Kidney (tissue), 14 donors: ENCODE results near the gene SORBS1. TPM values are rescaled to one million over a fixed set of nuclear protein-coding genes. Genes with fewer than 3 reads are reported as not detected.

Source experiments
- DNase-seq, 5 donors: peaks; one replicate each; pipeline ENCODE4 v3.0.0-alpha.2; 2013 to 2020
- FAIRE-seq: peaks from 2 replicates; lab custom pipeline; 2012; peaks lifted over from hg19 to GRCh38; lab: Jason Lieb, UNC
- H3K27ac ChIP-seq, 2 donors: one replicate each; pipeline ENCODE4 v1.7.0; 2013; ENCODE audit warnings: low read depth in 2 of 2, low read length in 2 of 2, inconsistent platforms in 1 of 2
- H3K27me3 ChIP-seq: one replicate; pipeline ENCODE4 v1.7.1; 2013; ENCODE audit warnings: low read length, inconsistent platforms; ENCODE audit not compliant: control insufficient read depth, insufficient read depth
- H3K36me3 ChIP-seq, 3 donors: one replicate each; pipeline versions ENCODE4 v1.7.0 to v1.7.1; 2013; ENCODE audit warnings: low read length in 3 of 3, control low read depth in 1 of 3, inconsistent platforms in 1 of 3; ENCODE audit not compliant: insufficient read depth in 3 of 3, control insufficient read depth in 2 of 3
- H3K4me1 ChIP-seq, 3 donors: one replicate each; pipeline versions ENCODE4 v1.7.0 to v1.7.1; 2013; ENCODE audit warnings: low read length in 3 of 3, inconsistent platforms in 1 of 3, low read depth in 1 of 3; ENCODE audit not compliant: control insufficient read depth in 2 of 3, insufficient read depth in 2 of 3
- H3K4me3 ChIP-seq, 3 donors: one replicate each; pipeline versions ENCODE4 v1.7.0 to v1.8.1; 2013; ENCODE audit warnings: low read length in 3 of 3, control low read depth in 1 of 3, inconsistent platforms in 1 of 3
- H3K9ac ChIP-seq, 3 donors: one replicate each; pipeline versions ENCODE4 v1.7.0 to v1.7.1; 2013; ENCODE audit warnings: low read length in 3 of 3, control low read depth in 1 of 3, inconsistent platforms in 1 of 3
- H3K9me3 ChIP-seq, 3 donors: one replicate each; pipeline versions ENCODE4 v1.7.0 to v1.7.1; 2013; ENCODE audit warnings: low read length in 3 of 3, control low read depth in 1 of 3, inconsistent platforms in 1 of 3; ENCODE audit not compliant: control insufficient read depth in 2 of 3, insufficient read depth in 1 of 3
- intact Hi-C: fragments of 100-400 bp; cut with DNase I; formaldehyde crosslinking; loops from one replicate; pipeline ENCODE4 v1.11.1; 2022
- polyA plus RNA-seq: library from polyadenylated mRNA; stranded (reverse); fragments of 350-450 nt; fragmentation: Illumina TruSeq; extraction: RNeasy Lipid Tissue Mini Kit (QIAGEN cat#74804); gene quantifications from one replicate; pipeline ENCODE4 v1.2.3, GENCODE V29; 2014; ENCODE audit warnings: low read depth, low replicate concordance; ENCODE audit not compliant: insufficient read depth
- total RNA-seq: library from RNA; stranded (reverse); fragmentation: NEBNext Ultra II Directional; extraction: Animal tissue kit (Norgen Biotek cat#: 25700); gene quantifications from one replicate; pipeline ENCODE4 v1.2.1, GENCODE V29; 2021
- TF ChIP-seq, protein P1 (sequence below): IDR thresholded peaks from 3 replicates; pipeline ENCODE4 v1.5.1; 2012; ENCODE audit warnings: mild to moderate bottlenecking, moderate library complexity, borderline replicate concordance; ENCODE audit not compliant: insufficient read depth; ENCODE audit errors: extremely low read depth
- donor health status: control.
- donor health status: control.
- donor health status: control.
- donor health status: control.
- donor health status: control.
- donor health status: DM: yes; HTN: yes; CAD: no.
- donor health status: Normal renal cell carcinoma (clear cell type).

SORBS1 gene
- total and polyA plus RNA-seq, 2 donors from 2014 or later, result 12.2 to 91.7 TPM

DNA sequence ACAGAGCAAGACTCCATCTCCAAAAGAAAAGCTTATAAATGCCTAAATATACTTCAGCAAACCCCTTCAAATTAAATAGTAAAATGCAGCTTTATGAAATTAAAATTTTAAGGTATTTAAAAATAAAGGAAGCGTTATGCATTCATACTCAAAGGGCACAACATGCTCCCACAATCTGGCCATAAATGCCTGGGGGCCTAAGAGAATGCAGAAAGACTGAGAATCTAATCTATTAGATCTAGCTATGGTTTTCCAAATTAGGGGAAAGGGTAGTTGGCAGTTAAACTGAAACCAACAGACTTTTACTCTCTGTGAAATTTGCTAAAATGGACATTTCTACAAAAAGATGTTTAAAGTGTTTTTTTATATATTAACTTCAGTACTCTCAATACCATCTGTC, 40.6 kb downstream of the SORBS1 start:
- TF ChIP-seq, protein P1, sequence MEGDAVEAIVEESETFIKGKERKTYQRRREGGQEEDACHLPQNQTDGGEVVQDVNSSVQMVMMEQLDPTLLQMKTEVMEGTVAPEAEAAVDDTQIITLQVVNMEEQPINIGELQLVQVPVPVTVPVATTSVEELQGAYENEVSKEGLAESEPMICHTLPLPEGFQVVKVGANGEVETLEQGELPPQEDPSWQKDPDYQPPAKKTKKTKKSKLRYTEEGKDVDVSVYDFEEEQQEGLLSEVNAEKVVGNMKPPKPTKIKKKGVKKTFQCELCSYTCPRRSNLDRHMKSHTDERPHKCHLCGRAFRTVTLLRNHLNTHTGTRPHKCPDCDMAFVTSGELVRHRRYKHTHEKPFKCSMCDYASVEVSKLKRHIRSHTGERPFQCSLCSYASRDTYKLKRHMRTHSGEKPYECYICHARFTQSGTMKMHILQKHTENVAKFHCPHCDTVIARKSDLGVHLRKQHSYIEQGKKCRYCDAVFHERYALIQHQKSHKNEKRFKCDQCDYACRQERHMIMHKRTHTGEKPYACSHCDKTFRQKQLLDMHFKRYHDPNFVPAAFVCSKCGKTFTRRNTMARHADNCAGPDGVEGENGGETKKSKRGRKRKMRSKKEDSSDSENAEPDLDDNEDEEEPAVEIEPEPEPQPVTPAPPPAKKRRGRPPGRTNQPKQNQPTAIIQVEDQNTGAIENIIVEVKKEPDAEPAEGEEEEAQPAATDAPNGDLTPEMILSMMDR, result no peak
- H3K4me1 ChIP-seq, result peaks cover 0 to 15% (median 12%) of the 10 kb centered on the region in 3 donors
- H3K27ac ChIP-seq, result no peak overlapping the region
- no peaks in the 10 kb centered on the region for H3K9me3 ChIP-seq
- no peak for DNase-seq
- intact Hi-C loops, result no loop called here
- FAIRE-seq, result no peak
- H3K9ac ChIP-seq, result no peak overlapping the region
- no peak overlapping the region for H3K4me3 ChIP-seq
- no peaks in the 10 kb centered on the region for H3K27me3 ChIP-seq
- no peaks in the 10 kb centered on the region for H3K36me3 ChIP-seq

DNA sequence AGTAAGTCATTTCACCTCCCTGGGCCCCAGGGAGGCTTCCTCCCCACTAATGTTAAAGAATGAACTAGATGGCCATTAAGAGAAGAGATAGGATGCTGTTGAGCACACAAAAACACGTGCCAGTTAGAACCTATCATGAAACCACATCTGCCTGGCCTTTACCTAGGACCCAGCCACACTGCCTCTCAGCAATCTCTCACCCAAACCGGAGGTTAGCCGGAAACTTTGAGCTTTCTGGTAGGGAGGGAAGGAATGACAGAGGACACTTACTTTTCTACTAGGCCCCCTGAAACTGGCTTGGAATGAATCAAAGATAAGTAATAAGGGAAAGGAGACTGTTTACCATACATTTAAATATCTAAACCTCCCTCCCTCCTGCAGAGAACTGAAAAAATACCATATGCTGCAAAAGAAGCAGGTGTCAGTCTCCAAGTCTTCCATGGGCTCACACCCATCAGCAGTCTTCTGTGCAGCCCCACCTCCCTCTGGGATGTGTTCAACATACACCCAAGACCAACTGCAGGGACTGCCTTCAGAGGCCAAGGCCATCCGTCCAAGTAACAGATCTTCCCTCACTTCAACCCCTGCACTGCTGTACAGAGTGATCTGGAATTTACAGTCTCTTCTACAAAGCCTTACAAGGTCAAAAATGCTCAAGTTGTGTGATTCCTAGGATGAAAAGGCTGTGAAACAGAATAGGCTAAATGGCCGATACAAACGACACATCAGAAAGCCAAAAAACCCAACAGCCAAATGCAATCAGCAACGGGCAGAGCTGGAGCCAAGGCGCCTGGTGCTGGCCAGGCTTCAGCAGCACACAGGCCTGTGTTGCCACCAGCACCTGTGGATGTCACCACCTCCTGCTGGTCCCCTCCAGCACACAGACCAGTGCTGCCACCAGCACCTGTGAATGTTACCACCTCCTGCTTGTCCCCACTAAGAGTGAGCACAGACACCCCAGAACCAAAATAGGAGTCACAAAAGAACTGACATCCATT, 42.4 kb downstream of the SORBS1 start:
- no peak overlapping the region for H3K4me3 ChIP-seq
- intact Hi-C loops, result no loop called here
- DNase-seq (no peak), FAIRE-seq (no peak)
- no peaks in the 10 kb centered on the region for H3K9me3 ChIP-seq
- peak overlapping the region; percentile 7 to 38 for H3K27ac ChIP-seq
- no peaks in the 10 kb centered on the region for H3K27me3 ChIP-seq
- H3K9ac ChIP-seq, result no peak overlapping the region
- no peaks in the 10 kb centered on the region for H3K36me3 ChIP-seq
- peaks cover 0 to 15% (median 12%) of the 10 kb centered on the region in 3 donors for H3K4me1 ChIP-seq
- TF ChIP-seq, protein P1, result no peak

DNA sequence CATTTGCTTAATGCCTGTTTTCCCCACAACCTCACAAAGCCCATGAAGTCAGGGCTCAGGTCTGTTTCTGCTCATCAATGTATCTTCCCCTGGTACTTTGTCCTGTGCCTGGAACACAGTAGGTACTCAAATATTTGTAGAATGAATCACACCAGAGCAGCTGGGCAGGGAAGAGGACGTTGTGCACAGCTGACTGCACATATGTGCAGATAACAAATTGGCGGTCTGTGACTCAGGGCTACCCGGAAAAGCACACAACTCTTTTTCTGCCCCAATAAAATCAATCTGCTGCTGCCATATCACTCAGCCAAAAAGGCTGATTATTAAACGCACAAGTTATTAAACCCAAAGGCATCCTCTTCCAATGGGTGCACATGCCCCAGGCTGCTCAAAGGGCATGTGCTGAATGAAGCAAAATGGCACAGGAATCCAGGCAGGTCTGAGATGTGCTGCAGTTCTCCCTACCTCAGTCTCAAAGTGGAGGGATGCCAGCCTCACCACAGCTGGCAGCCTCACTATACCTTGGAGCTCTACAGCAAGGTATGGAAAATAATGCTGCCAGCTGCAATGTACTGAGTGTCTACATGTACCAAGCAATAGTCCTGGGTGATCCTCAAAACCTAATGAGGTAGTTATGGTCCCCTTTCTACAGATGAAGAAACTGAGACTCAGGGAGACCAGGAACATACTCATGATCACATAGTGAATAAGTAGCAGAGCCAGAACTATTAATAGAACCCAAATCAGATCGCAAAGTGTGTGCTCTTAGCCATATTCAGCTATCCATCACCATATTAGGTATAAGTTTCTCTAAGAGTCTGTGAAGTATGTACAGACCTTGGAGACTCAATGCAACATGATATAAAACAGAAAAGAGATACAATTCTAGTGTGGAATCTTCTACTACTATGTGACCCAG, 43.4 kb downstream of the SORBS1 start:
- Histone ChIP-seq H3K4me1 (peaks cover 0 to 15% (median 12%) of the 10 kb centered on the region in 3 donors), H3K9me3 (no peaks in the 10 kb centered on the region), H3K36me3 (no peaks in the 10 kb centered on the region), H3K4me3 (no peak overlapping the region), H3K9ac (no peak overlapping the region), H3K27me3 (no peaks in the 10 kb centered on the region), H3K27ac (peak overlapping the region in 1 of 2 donors; percentile 38)
- FAIRE-seq (no peak), DNase-seq (no peak)
- intact Hi-C loops, result no loop called here
- TF ChIP-seq, protein P1, result no peak
